Memory B cell (primary cell): Measurements from ENCODE around the gene CUX1.
"Not testable (repeated sequence)": the region's sequence is repeated elsewhere in the genome, so short reads cannot be mapped to it uniquely, and the experiment has no call there.

ENCODE experiments used
- ATAC-seq: fragments of 150-1000 bp; cut with Tn5 transposase; 2 replicates; pipeline ENCODE4 v1.10.0; 2021; ENCODE audit warnings: low read depth, mild to moderate bottlenecking, moderate library complexity
- DNase-seq, 2 donors: peaks; one replicate each; pipeline ENCODE4 v3.0.0; 2022; ENCODE audit warnings: low spot score in 2 of 2
- H3K27ac Mint-ChIP-seq: one replicate; pipeline ENCODE4 v1.8.0; 2022; ENCODE audit warnings: mild to moderate bottlenecking, moderate library complexity, mixed read lengths
- H3K27me3 Mint-ChIP-seq: one replicate; pipeline ENCODE4 v1.8.0; 2022; ENCODE audit warnings: mixed read lengths
- H3K36me3 Mint-ChIP-seq: one replicate; pipeline ENCODE4 v1.8.0; 2022; ENCODE audit warnings: mild to moderate bottlenecking, mixed read lengths
- H3K4me1 Mint-ChIP-seq: one replicate; pipeline ENCODE4 v1.8.0; 2022; ENCODE audit warnings: mixed read lengths
- H3K4me3 Mint-ChIP-seq: one replicate; pipeline ENCODE4 v1.8.0; 2022; ENCODE audit warnings: mild to moderate bottlenecking, moderate library complexity, mixed read lengths
- H3K9me3 Mint-ChIP-seq: one replicate; pipeline ENCODE4 v1.8.0; 2022; ENCODE audit warnings: mixed read lengths

Gene CUX1

DNA sequence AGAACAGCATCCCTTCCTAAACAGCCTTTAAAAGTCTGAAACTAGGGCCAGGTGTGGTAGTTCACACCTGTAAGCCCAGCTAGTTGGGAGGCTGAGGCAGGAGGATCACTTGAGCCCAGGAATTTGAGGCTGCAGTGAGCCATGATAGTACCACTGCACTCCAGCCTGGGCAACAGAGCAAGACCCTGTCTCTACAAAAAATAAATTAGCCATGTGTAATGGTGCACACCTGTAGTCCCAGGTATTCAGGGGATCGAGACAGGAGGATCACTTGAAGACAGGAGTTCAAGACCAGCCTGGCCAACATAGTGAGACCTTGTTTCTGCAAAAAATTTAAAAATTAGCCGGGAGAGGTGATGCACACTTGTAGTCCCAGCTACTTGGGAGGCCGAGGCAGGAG, 325.0 kb downstream of the CUX1 start:
- not testable (repeated sequence) for H3K27ac Mint-ChIP-seq, DNase-seq, H3K9me3 Mint-ChIP-seq, H3K27me3 Mint-ChIP-seq, ATAC-seq, H3K4me3 Mint-ChIP-seq
- Mint-ChIP-seq H3K4me1 (peaks cover 14% of the 10 kb centered on the region), H3K36me3 (peaks cover 18% of the 10 kb centered on the region)

DNA sequence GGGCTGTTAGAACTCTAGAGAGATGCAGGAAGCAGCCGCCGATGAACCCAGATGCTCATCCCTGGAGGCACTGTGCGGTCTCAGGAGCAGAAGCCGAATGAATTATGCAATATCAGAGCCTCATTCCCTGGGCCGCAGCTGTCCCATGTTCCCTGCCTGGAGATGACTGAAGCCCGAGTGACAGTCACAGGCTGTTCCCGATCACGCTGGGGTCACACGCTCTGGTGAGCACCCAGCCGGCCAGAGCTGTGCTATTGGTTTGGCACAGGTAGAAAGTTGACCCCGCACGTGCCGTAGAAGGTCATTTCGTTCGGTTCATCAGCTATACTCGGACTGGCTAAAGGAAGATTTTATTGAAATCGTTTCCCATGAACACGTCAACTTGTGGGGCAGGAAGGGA, 328.7 kb downstream of the CUX1 start:
- Mint-ChIP-seq H3K36me3 (peaks cover 17% of the 10 kb centered on the region), H3K4me3 (no peak overlapping the region), H3K4me1 (peaks cover 13% of the 10 kb centered on the region), H3K27ac (no peak overlapping the region), H3K27me3 (no peaks in the 10 kb centered on the region), H3K9me3 (no peaks in the 10 kb centered on the region)
- ATAC-seq (no peak), DNase-seq (no peak)

DNA sequence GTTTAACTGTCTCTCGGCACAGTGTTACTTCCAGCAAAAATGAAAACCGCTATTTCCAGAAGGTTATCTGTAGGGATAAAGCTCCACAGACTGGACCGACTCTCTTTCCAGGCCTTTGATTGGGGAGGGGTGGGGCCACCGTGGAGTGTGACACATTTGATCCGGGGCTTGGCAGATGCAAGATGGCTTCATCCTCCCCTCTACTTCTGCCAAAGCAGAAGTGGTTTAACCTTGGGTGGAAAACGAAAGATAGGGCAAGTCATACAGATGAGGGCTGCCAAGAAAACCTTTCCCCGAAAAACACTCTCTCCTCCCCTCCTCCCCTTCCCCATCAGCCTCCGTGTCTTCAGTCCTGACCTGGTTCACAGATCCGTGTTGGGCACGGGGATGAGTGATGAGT, 329.6 kb downstream of the CUX1 start:
- peaks cover 15% of the 10 kb centered on the region for H3K36me3 Mint-ChIP-seq
- ATAC-seq (peak; percentile 56), DNase-seq (no peak)
- H3K27me3 Mint-ChIP-seq = no peaks in the 10 kb centered on the region
- H3K4me1 Mint-ChIP-seq = peaks cover 10% of the 10 kb centered on the region
- H3K9me3 Mint-ChIP-seq = no peaks in the 10 kb centered on the region
- no peak overlapping the region for H3K27ac Mint-ChIP-seq
- no peak overlapping the region for H3K4me3 Mint-ChIP-seq

DNA sequence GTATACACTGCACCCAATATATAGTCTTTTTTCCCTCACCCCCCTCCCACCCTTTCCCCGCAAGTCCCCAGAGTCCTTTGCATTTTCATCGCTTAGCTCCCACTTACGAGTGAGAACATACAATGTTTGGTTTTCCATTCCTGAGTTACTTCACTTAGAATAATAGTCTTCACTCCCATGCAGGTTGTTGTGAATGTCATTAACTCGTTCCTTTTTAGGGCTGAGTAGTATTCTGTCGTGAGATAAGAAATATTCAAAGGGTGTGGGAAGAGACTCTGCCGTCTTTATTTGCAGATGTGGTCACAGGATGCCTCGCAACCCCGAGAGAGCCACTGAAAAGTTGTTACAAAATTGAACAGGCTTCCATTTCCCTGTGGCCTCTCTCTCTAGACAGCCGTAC, 331.4 kb downstream of the CUX1 start:
- no peaks in the 10 kb centered on the region for H3K9me3 Mint-ChIP-seq
- H3K27ac Mint-ChIP-seq = no peak overlapping the region
- H3K4me3 Mint-ChIP-seq = no peak overlapping the region
- H3K27me3 Mint-ChIP-seq = no peaks in the 10 kb centered on the region
- ATAC-seq (no peak), DNase-seq (no peak)
- H3K4me1 Mint-ChIP-seq = peaks cover 10% of the 10 kb centered on the region
- H3K36me3 Mint-ChIP-seq = peaks cover 15% of the 10 kb centered on the region

DNA sequence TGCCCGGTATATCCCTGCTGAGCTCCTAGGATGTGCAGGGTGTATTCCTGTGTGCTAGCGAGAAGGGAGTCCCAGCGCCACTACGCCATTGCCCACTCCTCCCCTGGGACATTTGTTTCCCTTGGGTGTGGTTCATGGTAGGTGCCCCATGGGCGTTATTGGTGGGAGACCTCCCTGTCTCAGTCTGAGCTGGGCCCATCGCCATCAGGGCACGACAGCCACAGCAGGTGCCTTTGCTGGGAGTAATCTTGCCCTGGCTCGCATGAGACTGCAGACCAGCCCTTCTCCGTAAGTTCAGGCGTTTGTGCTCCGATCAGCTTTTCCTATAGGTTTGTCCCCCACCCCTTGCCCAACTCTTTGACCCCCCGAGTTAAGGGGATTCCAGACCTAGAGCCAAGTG, 332.0 kb downstream of the CUX1 start:
- peaks cover 10% of the 10 kb centered on the region for H3K36me3 Mint-ChIP-seq
- no peaks in the 10 kb centered on the region for H3K9me3 Mint-ChIP-seq
- no peak overlapping the region for H3K27ac Mint-ChIP-seq
- ATAC-seq = no peak
- H3K4me1 Mint-ChIP-seq = peaks cover 7% of the 10 kb centered on the region
- no peaks in the 10 kb centered on the region for H3K27me3 Mint-ChIP-seq
- no peak overlapping the region for H3K4me3 Mint-ChIP-seq
- no peak for DNase-seq

DNA sequence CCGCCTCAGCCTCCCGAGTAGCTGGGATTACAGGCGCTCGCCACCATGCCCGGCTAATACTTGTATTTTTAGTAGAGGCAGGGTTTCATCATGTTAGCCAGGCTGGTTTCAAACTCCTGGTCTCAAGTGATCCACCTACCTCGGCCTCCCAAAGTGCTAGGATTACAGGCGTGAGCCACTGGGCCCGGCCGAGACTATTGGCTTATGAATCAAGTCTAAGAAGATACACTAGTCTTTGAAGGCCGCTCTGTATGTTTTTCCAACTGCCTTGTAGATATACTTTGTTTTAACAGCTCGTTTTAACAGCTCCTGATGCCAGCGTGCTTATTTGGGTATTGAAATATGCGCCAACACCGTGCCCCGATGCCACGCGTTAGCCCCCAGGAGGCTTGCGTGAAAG, 332.8 kb downstream of the CUX1 start:
- no peak overlapping the region for H3K27ac Mint-ChIP-seq
- peaks cover 7% of the 10 kb centered on the region for H3K4me1 Mint-ChIP-seq
- no peaks in the 10 kb centered on the region for H3K9me3 Mint-ChIP-seq
- no peak overlapping the region for H3K4me3 Mint-ChIP-seq
- peaks cover 7% of the 10 kb centered on the region for H3K36me3 Mint-ChIP-seq
- DNase-seq (no peak), ATAC-seq (no peak)
- H3K27me3 Mint-ChIP-seq = no peaks in the 10 kb centered on the region

DNA sequence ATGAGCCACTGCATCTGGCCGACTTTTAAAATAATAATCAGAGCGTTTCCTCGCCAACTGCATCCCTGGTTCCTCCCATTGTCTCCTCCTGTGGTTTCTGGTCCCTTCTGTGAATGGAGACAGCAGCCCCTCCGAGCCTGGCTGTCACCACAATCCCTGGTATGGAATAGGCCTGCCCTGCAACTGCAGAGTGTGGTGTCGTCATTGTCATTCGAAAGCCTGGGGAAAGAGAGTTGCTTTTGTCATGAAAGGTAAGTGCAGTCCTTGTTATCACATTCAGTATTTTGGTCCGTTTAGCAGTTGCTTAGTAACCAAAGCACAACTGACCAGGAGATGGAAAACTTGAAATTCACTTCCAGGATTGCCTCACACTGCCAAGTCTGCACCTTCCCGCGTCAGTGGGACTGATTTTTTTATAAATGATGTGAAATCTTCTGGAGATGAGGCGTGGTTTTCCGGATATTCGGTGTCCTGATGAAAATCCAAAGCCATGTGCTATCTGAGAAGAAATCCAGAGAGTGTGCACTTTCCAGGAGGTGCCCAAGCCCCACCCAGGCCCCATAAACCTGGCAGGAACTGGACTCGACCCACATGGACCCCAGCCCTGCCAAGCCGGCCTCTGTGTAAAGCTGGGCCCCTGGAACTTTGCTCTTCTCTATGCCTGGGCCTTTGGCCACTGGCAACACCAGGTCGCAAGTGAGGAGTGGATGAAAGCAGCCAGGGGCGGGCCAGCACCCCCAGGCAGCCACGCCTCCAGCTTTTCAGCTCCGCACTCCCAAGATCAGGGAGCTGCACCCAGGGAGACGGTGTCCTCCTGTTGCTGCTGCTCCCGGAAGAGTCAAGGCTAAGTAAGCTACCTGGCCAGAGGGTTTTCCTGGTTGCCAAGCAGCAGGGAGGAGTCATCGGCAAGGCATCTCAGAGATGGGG, 335.5 kb downstream of the CUX1 start:
- ATAC-seq (no peak), DNase-seq (no peak)
- Mint-ChIP-seq H3K4me1 (peaks cover 3% of the 10 kb centered on the region), H3K9me3 (no peaks in the 10 kb centered on the region), H3K27me3 (no peaks in the 10 kb centered on the region), H3K4me3 (no peak overlapping the region), H3K27ac (no peak overlapping the region), H3K36me3 (peaks cover 11% of the 10 kb centered on the region)

DNA sequence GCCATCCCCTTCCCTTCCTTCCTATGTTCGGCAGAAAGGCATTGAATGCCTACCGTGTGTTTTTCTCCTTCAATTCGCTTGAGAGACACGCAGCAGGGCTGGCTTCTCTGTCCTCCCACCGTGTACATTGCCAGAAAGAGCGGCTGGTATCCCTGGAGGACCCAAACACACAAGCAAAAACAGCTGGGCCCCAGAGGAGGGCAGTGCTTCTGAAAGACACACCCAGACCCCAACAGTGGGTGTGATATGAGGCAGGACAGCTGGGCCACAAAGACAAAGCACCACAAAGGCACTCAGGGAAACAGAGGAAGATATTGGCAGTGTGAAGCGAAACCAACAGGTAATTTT, 336.1 kb downstream of the CUX1 start:
- Mint-ChIP-seq H3K36me3 (peaks cover 16% of the 10 kb centered on the region), H3K4me1 (peaks cover 3% of the 10 kb centered on the region), H3K27me3 (no peaks in the 10 kb centered on the region), H3K9me3 (no peaks in the 10 kb centered on the region), H3K4me3 (no peak overlapping the region), H3K27ac (no peak overlapping the region)
- DNase-seq = no peak
- ATAC-seq = no peak

DNA sequence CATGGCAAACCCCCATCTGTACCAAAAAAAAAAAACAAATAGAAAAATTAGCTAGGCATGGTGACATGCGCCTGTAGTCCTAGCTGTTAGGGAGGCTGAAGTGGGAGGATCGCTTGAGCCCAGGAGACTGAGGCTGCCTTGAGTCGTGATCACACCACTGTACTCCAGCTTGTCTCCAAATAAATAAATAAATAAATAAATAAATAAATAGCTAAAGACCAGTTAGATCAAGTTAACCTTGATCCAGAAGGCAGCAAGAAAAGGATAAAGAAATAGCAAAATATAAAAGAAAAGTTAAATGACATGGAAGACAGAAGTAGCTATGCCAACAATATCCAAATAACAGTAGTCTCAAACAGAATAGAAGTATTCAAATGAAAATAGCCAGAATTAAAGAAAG, 337.0 kb downstream of the CUX1 start:
- H3K27ac Mint-ChIP-seq = no peak overlapping the region
- DNase-seq (no peak), ATAC-seq (no peak)
- H3K9me3 Mint-ChIP-seq = no peaks in the 10 kb centered on the region
- no peaks in the 10 kb centered on the region for H3K27me3 Mint-ChIP-seq
- H3K4me1 Mint-ChIP-seq = peaks cover 3% of the 10 kb centered on the region
- peaks cover 18% of the 10 kb centered on the region for H3K36me3 Mint-ChIP-seq
- H3K4me3 Mint-ChIP-seq = no peak overlapping the region

DNA sequence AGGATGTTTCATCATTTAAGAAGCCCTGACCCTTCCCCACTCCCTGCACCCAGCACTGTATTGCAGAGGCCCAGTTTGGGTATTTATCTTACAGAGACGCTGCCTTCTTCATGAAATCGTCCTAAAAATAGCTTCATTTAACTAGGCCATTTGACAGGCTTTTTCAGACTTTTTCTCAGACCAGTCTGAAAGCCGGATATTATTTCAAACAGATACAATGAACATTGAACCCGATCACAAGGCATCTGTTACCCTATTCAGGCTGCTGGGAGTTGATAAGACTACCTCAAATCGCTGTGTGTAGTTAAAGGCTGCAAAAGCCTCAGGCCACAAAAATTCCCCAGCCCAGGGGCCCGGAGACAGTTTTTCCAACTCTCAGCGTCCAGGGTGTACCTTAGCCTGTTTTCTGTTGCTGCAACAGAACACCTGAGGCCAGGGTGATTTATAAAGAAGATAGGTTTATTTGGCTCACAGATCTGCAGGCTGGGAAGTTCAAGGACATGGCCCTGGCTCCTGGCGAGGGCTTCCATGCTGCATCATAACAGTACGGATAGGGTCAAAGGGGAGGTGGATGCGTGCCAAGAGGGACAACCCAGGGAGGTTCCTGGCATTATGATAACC, 338.5 kb downstream of the CUX1 start:
- no peaks in the 10 kb centered on the region for H3K9me3 Mint-ChIP-seq
- no peak overlapping the region for H3K4me3 Mint-ChIP-seq
- H3K27ac Mint-ChIP-seq = no peak overlapping the region
- no peaks in the 10 kb centered on the region for H3K4me1 Mint-ChIP-seq
- H3K36me3 Mint-ChIP-seq = peaks cover 19% of the 10 kb centered on the region
- DNase-seq (no peak), ATAC-seq (no peak)
- H3K27me3 Mint-ChIP-seq = no peaks in the 10 kb centered on the region

DNA sequence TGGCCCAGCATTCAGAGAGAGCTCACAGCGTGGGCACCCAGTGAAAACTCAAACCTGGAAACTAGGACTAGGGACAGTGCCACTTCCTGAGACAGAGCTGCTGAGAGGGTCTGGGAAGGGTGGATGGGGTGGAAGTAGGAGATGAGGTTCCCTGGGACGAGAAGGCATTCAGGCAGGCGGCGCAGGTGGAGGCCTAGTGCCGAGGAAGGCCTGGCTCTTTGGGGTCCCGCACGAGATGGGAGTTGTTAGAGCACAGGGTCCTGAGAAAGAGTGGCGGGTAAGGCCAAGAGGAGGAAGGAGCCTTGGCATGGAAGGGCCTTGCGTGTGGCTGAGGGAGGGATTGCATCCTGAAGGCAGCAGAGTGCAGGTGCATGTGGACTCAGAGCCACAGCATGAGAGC, 339.4 kb downstream of the CUX1 start:
- Mint-ChIP-seq H3K4me3 (no peak overlapping the region), H3K27ac (no peak overlapping the region), H3K36me3 (peaks cover 19% of the 10 kb centered on the region), H3K4me1 (no peaks in the 10 kb centered on the region), H3K27me3 (no peaks in the 10 kb centered on the region), H3K9me3 (no peaks in the 10 kb centered on the region)
- no peak for ATAC-seq
- DNase-seq = no peak

DNA sequence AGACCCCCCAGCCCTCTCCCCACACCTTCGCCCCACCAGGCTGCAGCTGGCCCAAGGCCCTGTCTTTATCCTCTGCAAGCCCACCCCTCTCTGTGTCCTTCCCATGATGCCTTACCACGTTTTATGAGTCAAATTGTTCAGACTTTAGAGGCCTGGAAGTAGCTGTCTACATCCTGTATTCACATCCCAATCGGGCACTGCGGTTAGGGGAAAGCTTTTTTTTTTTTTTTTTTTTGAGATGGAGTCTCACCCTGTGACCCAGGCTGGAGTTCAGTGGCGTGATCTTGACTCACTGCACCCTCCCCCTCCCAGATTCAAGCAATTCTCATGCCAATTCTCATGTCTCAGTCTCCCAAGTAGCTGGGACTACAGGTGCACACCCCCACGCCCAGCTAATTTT, 347.7 kb downstream of the CUX1 start:
- H3K4me3 Mint-ChIP-seq = no peak overlapping the region
- ATAC-seq (no peak), DNase-seq (no peak)
- no peaks in the 10 kb centered on the region for H3K4me1 Mint-ChIP-seq
- H3K27me3 Mint-ChIP-seq = no peaks in the 10 kb centered on the region
- H3K9me3 Mint-ChIP-seq = no peaks in the 10 kb centered on the region
- H3K27ac Mint-ChIP-seq = no peak overlapping the region
- H3K36me3 Mint-ChIP-seq = peaks cover 12% of the 10 kb centered on the region

DNA sequence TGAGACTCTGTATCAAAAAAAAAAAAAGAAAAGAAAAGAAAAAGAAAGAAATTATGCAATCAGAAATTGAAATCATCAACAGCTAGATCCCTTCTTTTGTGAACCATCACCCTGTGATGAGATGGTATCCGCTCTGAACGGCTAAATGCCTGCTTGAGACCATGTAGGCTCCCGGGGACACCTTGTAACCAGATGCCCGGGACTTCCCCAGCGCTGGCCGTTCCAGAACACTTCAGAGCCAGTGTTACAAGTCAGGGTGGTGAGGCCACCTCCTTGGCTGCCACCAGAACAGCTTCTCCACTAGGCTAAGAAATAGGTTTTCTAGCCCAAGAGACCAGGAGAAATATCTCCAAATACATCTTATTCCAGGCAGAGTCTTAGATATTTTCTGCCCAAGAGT, 349.8 kb downstream of the CUX1 start:
- Mint-ChIP-seq H3K36me3 (peaks cover 15% of the 10 kb centered on the region), H3K9me3 (no peaks in the 10 kb centered on the region), H3K27ac (no peak overlapping the region), H3K27me3 (no peaks in the 10 kb centered on the region), H3K4me1 (no peaks in the 10 kb centered on the region), H3K4me3 (no peak overlapping the region)
- ATAC-seq = no peak
- no peak for DNase-seq

DNA sequence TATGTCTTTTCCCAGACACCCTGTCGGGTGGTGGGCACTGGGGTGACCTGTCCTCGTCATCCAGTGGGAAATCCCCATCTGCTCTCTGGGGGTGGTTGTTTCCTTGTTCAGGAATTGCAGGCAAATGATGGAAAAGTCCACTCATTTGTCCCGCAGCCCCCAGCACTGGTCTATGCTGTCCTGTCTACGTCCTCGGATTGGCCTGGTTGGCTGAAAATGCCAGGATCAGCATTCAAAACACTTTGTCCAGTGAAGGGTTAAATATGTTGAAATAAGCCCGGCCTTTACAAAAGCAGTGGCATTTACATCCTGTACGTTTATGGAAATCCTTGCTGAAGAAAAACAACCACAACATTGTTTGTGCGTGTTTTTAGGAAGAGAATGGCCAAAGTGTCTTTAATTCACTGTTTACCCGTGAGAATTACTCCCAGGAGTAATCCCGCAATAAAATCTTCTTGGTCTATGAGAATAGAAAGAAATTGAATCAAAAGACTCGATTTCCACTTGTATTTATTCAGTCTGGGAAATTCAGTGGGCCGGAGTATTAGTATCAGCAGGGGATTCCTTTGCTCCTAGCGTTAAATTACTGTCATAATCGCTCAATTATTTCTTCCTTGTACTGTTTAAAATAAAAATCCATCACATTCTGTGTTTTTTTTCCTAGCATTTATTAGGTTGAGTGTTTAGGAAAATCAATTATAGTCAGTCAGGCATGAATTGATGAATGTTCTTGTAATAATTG, 352.4 kb downstream of the CUX1 start:
- Mint-ChIP-seq H3K27ac (no peak overlapping the region), H3K4me3 (no peak overlapping the region), H3K36me3 (peaks cover 12% of the 10 kb centered on the region), H3K27me3 (no peaks in the 10 kb centered on the region), H3K9me3 (no peaks in the 10 kb centered on the region), H3K4me1 (no peaks in the 10 kb centered on the region)
- ATAC-seq = no peak
- DNase-seq = no peak
